ENCODE measurements around the gene DMRTC2.
A peak's percentile ranks its signal among the peaks of the same experiment; 100 is the strongest.

The DMRTC2 gene

GRCh38 chr19:41845001-41845050 is at the start of gene DMRTC2:
TSS of gene DMRTC2 (plus strand) at chr19:41845042. CDS start at chr19:41847429, 2,387 bp downstream.
- no peak for DNase-seq (ENCODE audit: low read depth)

GRCh38 chr19:41796362-41796761 is 48.5 kb upstream of the DMRTC2 start, which contains the start of gene CEACAM3:
TSS of gene CEACAM3 (plus strand) at chr19:41796587. CDS start at chr19:41796678, 91 bp downstream.
- no peak for DNase-seq (ENCODE audit: low read depth)

GRCh38 chr19:41796901-41797300 is 47.9 kb upstream of the DMRTC2 start:
- DNase-seq (ENCODE audit: low read depth): no peak

GRCh38 chr19:41799444-41800000 is 45.3 kb upstream of the DMRTC2 start:
- peak; percentile 3 for DNase-seq (ENCODE audit: low read depth)

GRCh38 chr19:41801031-41801430 is 43.8 kb upstream of the DMRTC2 start:
- DNase-seq (ENCODE audit: low read depth): no peak

GRCh38 chr19:41801792-41802211 is 43.0 kb upstream of the DMRTC2 start:
- DNase-seq (ENCODE audit: low read depth): no peak

- no peak for DNase-seq (ENCODE audit: low read depth)
Observed at GRCh38 chr19:41802770-41803169, 42.1 kb upstream of the DMRTC2 start.

GRCh38 chr19:41804336-41804735 is 40.5 kb upstream of the DMRTC2 start:
- no peak for DNase-seq (ENCODE audit: low read depth)

- no peak for DNase-seq (ENCODE audit: low read depth)
Observed at GRCh38 chr19:41807176-41807575, 37.7 kb upstream of the DMRTC2 start.

GRCh38 chr19:41808663-41809566 is 35.9 kb upstream of the DMRTC2 start:
- DNase-seq (ENCODE audit: low read depth): no peak

- no peak for DNase-seq (ENCODE audit: low read depth)
Observed at GRCh38 chr19:41810301-41810700, 34.5 kb upstream of the DMRTC2 start.

GRCh38 chr19:41811036-41811435 is 33.8 kb upstream of the DMRTC2 start:
- no peak for DNase-seq (ENCODE audit: low read depth)

- DNase-seq (ENCODE audit: low read depth): no peak
Observed at GRCh38 chr19:41811981-41812380, 32.9 kb upstream of the DMRTC2 start.

GRCh38 chr19:41813911-41814310 is 30.9 kb upstream of the DMRTC2 start:
- no peak for DNase-seq (ENCODE audit: low read depth)

- DNase-seq (ENCODE audit: low read depth): no peak
Observed at GRCh38 chr19:41815301-41815700, 29.5 kb upstream of the DMRTC2 start.

GRCh38 chr19:41816761-41817160 is 28.1 kb upstream of the DMRTC2 start:
- no peak for DNase-seq (ENCODE audit: low read depth)

- DNase-seq (ENCODE audit: low read depth): peak; percentile 45
Observed at GRCh38 chr19:41821003-41821735, 23.7 kb upstream of the DMRTC2 start.

- no peak for DNase-seq (ENCODE audit: low read depth)
Observed at GRCh38 chr19:41837981-41838708, 6.7 kb upstream of the DMRTC2 start.

- no peak for DNase-seq (ENCODE audit: low read depth)
Observed at GRCh38 chr19:41839211-41839610, 5.6 kb upstream of the DMRTC2 start.

- DNase-seq (ENCODE audit: low read depth): no peak
Observed at GRCh38 chr19:41843371-41843770, 1.5 kb upstream of the DMRTC2 start.

- no peak for DNase-seq (ENCODE audit: low read depth)
Observed at GRCh38 chr19:41844601-41845000, 241 bp upstream of the DMRTC2 start, which contains the start of gene LYPD4. TSS of gene LYPD4 (minus strand) at chr19:41844683. CDS start at chr19:41839285, 5,398 bp downstream.

GRCh38 chr19:41845051-41845590 is 279 bp downstream of the DMRTC2 start:
- no peak for DNase-seq (ENCODE audit: low read depth)
